Hypothalamus (tissue), 51 donors: ENCODE data around the gene NUDT21.
"Not testable (repeated sequence)": the region's sequence is repeated elsewhere in the genome, so short reads cannot be mapped to it uniquely, and the experiment has no call there.

ENCODE experiments used
- DNase-seq, 51 donors: peaks; one replicate each; lab custom pipeline; 2025; lab: John Stamatoyannopoulos, UW

The NUDT21 gene

GRCh38 chr16:56450986-56451752 is at the start of gene NUDT21, which contains the start of gene OGFOD1:
NUDT21 (minus strand) TSS chr16:56451332; CDS start chr16:56451202, 130 bp downstream.
OGFOD1 (plus strand) TSS chr16:56451554; CDS start chr16:56451613, 59 bp downstream.
- DNase-seq = peak; percentile 25 to 99 (median 94)

- DNase-seq = no peak
These were observed 42.7 kb upstream of the NUDT21 start for GRCh38 chr16:56493815-56494214.

DNA sequence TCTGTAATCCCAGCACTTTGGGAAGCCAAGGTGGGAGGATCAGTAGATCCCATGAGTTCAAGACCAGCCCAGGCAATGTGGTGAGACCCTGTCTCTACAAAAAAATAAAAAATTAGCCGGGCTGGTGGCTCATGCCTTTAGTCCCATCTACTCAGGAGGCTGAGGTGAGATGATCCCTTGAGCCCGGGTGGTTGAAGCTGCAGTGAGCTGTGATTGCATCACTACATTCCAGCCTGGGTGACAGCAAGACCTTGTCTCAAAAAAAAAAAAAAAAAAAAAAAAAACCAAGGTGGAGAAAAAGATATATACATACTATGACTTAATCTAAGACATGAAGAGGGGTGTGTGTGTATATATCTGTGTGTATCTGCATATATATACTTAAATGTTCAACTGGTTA is 42.0 kb upstream of the NUDT21 start:
- DNase-seq = no peak

GRCh38 chr16:56491657-56492261 is 40.6 kb upstream of the NUDT21 start:
- no peak for DNase-seq

DNA sequence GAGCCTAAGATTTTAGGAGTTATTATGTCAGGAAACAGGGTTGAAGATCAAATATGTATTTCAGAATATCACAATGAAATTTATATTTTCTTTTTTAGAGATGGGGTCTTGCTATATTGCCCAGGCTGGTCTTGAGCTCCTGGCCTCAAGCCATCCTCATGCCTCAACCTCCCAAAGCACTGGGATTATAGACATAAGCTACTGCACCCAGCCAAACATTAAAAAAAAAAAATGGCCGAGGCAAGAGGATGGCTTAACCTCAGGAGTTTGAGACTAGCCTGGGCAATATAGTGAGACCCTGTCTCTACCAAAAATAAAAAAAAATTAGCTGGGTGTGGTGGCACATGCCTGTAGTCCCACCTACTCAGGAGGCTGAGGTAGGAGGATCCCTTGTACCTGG is 37.7 kb upstream of the NUDT21 start:
- DNase-seq = not testable (repeated sequence)

- peak in 27 of 51 donors; percentile 5 to 69 (median 33) for DNase-seq
These were observed 36.9 kb upstream of the NUDT21 start for GRCh38 chr16:56488035-56488434.

- no peak for DNase-seq
These were observed 32.3 kb upstream of the NUDT21 start for GRCh38 chr16:56483394-56483793.

DNA sequence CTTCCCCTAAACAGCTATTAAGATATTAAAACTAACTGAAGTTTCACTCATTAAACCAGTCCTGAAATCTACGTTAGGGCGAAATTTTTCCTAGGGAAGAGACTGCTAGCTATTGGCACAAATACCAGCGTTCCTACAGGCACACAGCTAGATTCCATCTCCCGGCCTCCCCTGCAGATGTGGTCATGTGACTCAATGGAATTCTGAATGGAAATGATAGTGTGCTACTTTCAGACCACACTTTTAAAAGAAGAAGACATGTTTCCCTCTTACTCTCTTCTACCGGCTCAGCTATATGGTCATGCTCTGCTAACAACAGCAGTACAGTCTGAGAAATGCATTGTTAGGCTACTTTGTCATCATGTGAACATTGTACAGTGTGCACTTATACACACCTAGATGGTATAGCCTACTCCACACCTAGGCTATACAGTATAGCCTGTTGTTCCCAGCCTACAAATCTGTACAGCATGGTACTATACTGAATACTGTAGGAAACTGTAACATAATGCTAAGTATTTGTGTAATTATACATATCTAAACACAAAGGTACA is 31.6 kb upstream of the NUDT21 start:
- no peak for DNase-seq

DNA sequence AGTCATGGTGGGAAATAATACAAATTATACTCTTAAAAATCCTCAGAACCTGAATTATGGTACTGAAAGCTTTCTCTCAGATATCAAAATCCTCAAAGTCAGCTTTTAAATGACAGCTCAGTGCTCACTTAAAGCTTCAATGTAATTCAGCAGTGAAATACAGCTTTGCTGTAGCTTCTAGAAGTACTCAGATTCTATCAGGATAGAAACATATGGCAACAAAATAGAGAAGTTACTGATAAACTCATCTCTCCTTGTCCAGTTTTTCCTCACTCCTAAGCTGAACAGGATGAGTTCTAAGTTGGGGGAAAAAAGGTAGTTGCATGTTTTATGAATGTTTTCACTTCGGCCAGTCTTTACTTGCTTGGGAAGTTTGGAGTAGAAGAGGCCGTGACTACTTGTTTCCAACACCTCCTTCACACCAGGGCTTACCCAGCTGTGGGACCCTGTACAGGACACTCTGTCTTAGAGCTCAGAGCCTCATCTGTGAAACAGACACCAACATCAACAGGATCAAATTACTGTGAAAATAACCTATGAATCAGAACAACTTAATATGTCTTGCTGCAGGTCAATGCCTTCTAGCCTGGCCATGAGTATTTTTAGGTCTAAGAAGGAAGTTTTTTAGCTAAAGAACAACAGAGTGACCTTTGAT is 30.5 kb upstream of the NUDT21 start:
- no peak for DNase-seq

- DNase-seq = no peak
These were observed 29.8 kb upstream of the NUDT21 start for GRCh38 chr16:56480776-56481467.

DNA sequence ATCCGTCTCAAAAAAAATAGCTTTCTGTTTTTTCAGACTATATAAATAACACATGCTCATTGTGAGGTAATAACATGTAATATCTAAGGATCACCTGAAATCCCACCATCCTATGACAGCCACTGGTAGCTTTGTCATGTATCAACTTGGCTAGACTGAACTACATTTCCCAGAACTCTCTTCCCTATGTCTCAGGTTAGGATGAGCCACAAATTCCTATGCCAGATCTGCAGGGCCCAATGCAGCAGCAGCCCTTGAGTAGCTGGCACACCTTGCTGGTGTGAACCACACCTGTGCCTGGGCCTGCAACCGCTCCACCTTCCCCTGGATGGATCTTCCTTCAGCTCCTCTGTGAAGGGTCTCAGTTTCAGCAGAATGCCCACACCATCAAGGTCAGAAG is 28.3 kb upstream of the NUDT21 start:
- DNase-seq = no peak

- no peak for DNase-seq
These were observed 27.3 kb upstream of the NUDT21 start for GRCh38 chr16:56478281-56479049.

DNA sequence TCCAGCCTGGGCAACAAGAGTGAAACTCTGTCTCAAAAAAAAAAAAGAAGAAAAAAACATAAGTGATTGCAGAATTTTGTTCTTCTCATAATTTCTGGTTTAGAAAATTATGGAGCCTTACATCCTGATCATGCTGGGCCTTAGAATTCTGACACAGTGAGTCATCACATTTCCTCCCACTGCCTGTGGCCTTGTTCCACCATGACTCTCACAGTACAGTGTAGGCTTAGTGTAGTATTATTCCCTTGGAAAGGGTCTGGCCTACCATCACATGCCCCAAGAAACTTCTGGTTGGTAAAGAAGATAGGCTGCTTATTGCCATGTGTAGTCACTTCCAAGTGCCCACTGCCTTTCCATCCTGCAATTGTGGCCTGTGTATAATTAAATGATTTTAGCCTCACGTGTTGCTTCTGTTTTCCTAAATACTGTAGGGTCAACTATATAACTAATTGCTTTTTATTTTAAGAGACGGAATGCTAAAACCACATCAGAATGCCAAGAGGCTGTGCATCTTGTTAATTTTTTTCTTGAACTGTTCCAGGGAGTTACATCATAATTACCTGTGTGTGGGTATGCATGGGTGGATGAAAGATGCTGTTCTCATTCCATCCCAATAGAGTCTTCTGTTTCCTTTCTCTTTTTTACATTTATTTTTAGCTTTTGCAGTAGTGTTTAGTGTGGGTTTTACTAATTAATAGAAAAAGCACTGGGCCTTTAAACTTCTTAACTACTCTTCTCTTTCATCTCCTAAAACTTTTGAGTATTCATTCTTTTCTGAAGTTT is 26.2 kb upstream of the NUDT21 start:
- DNase-seq = peak in 2 of 51 donors; percentile 33 to 52

DNA sequence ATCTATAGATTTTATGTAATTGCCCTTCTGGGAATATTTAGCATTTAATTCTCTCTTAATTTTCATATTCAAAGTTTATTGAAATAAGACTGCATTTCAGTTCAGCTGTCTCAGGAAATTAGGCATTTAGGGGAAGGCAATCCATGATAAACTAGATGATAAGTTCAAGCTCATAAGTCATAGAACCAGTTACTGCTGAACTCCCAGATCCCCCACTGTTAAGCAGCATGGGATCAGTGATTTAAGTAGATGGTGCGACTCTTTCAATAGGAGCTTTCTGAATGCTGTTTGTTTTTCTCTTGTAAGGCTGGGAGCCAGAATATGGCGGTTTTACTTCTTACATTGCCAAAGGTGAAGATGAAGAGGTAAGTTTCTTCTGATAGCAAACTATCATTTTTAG is 24.1 kb upstream of the NUDT21 start:
- DNase-seq = no peak

- no peak for DNase-seq
These were observed 19.5 kb upstream of the NUDT21 start for GRCh38 chr16:56470666-56471065.

- no peak for DNase-seq
These were observed 19.1 kb upstream of the NUDT21 start for GRCh38 chr16:56470232-56470631.

DNA sequence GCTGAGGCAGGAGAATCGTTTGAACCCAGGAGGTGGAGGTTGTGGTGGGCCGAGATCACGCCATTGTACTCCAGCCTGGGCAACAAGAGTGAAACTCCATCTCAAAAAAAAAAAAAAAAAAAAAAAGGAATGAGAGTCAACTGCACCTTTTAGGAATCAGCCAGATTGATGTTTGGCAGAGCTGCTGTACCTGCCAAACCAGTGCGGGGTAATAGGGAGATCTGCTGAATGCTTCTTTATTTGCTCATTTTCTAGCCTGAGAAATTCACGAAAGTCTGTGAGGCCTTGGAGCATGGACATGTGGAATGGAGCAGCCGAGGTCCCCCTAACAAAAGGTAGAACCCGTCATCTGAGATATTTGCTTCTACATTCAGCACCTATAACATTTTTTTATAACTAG is 18.6 kb upstream of the NUDT21 start:
- DNase-seq = no peak

- no peak for DNase-seq
These were observed 17.7 kb upstream of the NUDT21 start for GRCh38 chr16:56468800-56469199.

DNA sequence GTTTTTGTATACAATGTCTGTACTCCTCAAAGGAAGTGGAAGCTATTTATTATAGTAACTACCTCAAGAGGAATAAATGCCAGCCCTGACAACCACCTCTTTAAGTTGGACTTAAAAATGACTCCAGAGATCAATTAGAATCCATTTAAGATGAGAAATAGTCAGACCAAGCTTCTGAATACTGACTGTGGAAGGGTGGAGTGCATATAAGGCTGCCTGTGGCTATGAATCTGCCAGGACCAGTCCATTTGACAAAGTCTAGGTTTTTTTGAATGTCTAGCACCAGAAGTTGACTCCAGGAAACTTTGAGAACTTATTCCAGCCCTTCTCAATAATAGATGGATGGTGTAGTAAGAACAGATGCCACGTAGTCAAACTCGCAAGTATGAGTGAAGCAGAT is 15.2 kb upstream of the NUDT21 start:
- DNase-seq = no peak
